Testis (tissue), 3 donors: ENCODE data around the gene DEXI. TPM values are rescaled to one million over a fixed set of nuclear protein-coding genes. Genes with fewer than 3 reads are reported as not detected.

Experiments
- DNase-seq: peaks from one replicate; pipeline ENCODE4 v3.0.0-alpha.2; 2019
- H3K27ac ChIP-seq, 2 donors: fragments of 200-600 bp; sonication (generic); one replicate each; pipeline ENCODE4 v1.5.1; 2019
- H3K27me3 ChIP-seq: fragments of 200-600 bp; sonication (generic); one replicate; pipeline ENCODE4 v1.5.1; 2019
- H3K36me3 ChIP-seq: fragments of 200-600 bp; sonication (generic); one replicate; pipeline ENCODE4 v1.5.1; 2017; ENCODE audit warnings: low read depth; ENCODE audit errors: missing control alignments
- H3K4me1 ChIP-seq: fragments of 200-600 bp; sonication (generic); one replicate; pipeline ENCODE4 v1.5.1; 2019
- H3K4me3 ChIP-seq, 2 donors: fragments of 200-600 bp; sonication (generic); one replicate each; pipeline ENCODE4 v1.5.1; 2017 to 2019
- H3K9me3 ChIP-seq: fragments of 200-600 bp; sonication (generic); one replicate; pipeline ENCODE4 v1.5.1; 2017
- POLR2A ChIP-seq: fragments of 450-650 bp; IDR thresholded peaks from one replicate; pipeline ENCODE4 v1.6.1; 2017; ENCODE audit warnings: antibody characterized with exemption, mild to moderate bottlenecking, moderate library complexity
- WGBS, 2 donors: methylation state at CpG; one replicate each; pipeline ENCODE4 v1.1.5; 2018; 5-methylcytosine and 5-hydroxymethylcytosine counted together
- intact Hi-C: fragments of 100-400 bp; cut with DNase I; formaldehyde crosslinking; loops from one replicate; pipeline ENCODE4 v1.15.1; 2023; ENCODE audit warnings: low total_unique reads
- polyA plus RNA-seq: library from polyadenylated mRNA; stranded (reverse); fragments of 350-450 nt; fragmentation: Illumina TruSeq; extraction: RNeasy Lipid Tissue Mini Kit (QIAGEN cat#74804); gene quantifications from one replicate; pipeline ENCODE4 v1.2.3, GENCODE V29; 2014; ENCODE audit warnings: low read depth, low replicate concordance; ENCODE audit not compliant: insufficient read depth
- total RNA-seq, 2 donors: library from RNA; depleted of rRNA; stranded (reverse); fragments of >200 nt; gene quantifications; one replicate each; pipeline ENCODE4 v1.2.3, GENCODE V29; 2016
- TF ChIP-seq, protein P1 (sequence below), 3 experiments: fragments of 450-650 bp in 2 of 3; fragments of 200-600 bp in 1 of 3; sonication (generic) in 1 of 3; IDR thresholded peaks; one replicate each; pipeline ENCODE4 v1.5.1; 2016 to 2019; ENCODE audit warnings: antibody characterized with exemption in 3 of 3, mild to moderate bottlenecking in 2 of 3, moderate library complexity in 1 of 3

The DEXI gene
- total and polyA plus RNA-seq, 3 donors from 2014 or later = 30.0 to 57.4 (median 39.0) TPM

DNA sequence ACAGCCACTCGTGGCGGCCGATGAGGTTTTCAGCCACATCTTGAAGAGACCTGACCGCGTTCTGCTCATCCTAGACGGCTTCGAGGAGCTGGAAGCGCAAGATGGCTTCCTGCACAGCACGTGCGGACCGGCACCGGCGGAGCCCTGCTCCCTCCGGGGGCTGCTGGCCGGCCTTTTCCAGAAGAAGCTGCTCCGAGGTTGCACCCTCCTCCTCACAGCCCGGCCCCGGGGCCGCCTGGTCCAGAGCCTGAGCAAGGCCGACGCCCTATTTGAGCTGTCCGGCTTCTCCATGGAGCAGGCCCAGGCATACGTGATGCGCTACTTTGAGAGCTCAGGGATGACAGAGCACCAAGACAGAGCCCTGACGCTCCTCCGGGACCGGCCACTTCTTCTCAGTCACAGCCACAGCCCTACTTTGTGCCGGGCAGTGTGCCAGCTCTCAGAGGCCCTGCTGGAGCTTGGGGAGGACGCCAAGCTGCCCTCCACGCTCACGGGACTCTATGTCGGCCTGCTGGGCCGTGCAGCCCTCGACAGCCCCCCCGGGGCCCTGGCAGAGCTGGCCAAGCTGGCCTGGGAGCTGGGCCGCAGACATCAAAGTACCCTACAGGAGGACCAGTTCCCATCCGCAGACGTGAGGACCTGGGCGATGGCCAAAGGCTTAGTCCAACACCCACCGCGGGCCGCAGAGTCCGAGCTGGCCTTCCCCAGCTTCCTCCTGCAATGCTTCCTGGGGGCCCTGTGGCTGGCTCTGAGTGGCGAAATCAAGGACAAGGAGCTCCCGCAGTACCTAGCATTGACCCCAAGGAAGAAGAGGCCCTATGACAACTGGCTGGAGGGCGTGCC is 35.1 kb downstream of the DEXI start:
- no peak overlapping the region for H3K4me3 ChIP-seq
- intact Hi-C loops = no loop called here
- H3K36me3 ChIP-seq = no peaks in the 10 kb centered on the region
- no peaks in the 10 kb centered on the region for H3K4me1 ChIP-seq
- H3K27me3 ChIP-seq = no peaks in the 10 kb centered on the region
- WGBS, 2 donors = 72 to 78% methylated on average over 21 to 46 of the region's 46 CpGs
- no peaks in the 10 kb centered on the region for H3K9me3 ChIP-seq
- DNase-seq = no peak
- H3K27ac ChIP-seq = no peak overlapping the region
- TF ChIP-seq POLR2A = no peak
- TF ChIP-seq, protein P1, sequence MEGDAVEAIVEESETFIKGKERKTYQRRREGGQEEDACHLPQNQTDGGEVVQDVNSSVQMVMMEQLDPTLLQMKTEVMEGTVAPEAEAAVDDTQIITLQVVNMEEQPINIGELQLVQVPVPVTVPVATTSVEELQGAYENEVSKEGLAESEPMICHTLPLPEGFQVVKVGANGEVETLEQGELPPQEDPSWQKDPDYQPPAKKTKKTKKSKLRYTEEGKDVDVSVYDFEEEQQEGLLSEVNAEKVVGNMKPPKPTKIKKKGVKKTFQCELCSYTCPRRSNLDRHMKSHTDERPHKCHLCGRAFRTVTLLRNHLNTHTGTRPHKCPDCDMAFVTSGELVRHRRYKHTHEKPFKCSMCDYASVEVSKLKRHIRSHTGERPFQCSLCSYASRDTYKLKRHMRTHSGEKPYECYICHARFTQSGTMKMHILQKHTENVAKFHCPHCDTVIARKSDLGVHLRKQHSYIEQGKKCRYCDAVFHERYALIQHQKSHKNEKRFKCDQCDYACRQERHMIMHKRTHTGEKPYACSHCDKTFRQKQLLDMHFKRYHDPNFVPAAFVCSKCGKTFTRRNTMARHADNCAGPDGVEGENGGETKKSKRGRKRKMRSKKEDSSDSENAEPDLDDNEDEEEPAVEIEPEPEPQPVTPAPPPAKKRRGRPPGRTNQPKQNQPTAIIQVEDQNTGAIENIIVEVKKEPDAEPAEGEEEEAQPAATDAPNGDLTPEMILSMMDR (IDR thresholded peaks at IDR 0.05) = no peak

DNA sequence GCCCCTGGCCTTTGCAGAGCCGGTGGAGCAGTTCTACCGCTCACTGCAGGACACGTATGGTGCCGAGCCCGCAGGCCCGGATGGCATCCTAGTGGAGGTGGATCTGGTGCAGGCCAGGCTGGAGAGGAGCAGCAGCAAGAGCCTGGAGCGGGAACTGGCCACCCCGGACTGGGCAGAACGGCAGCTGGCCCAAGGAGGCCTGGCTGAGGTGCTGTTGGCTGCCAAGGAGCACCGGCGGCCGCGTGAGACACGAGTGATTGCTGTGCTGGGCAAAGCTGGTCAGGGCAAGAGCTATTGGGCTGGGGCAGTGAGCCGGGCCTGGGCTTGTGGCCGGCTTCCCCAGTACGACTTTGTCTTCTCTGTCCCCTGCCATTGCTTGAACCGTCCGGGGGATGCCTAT is 35.8 kb downstream of the DEXI start:
- H3K36me3 ChIP-seq = no peaks in the 10 kb centered on the region
- 75 to 84% methylated on average over 9 to 19 of the region's 19 CpGs for WGBS, 2 donors
- no peak for TF ChIP-seq POLR2A
- TF ChIP-seq, protein P1 (IDR thresholded peaks at IDR 0.05) = no peak

DNA sequence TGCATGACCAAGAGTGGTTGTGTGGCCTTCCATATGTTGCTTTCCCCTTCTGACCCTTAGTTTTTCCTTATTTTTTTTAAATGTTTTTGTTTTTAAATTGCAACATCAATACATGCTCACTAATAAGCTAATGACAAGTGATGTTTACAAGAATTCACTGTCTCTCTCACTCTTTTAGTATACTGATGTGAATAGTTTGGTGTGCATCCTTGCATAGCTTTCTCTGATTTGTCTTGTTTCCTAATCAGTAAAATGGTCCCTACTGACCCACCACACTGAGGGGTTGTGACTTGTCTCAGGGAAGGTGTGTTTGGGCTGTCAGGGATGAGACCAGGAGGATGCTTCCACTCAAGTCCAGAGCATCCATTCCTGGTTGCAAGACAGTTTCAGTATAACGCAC is 39.3 kb downstream of the DEXI start:
- Histone ChIP-seq H3K4me3 (no peak overlapping the region), H3K4me1 (no peaks in the 10 kb centered on the region), H3K36me3 (no peaks in the 10 kb centered on the region), H3K27me3 (no peaks in the 10 kb centered on the region), H3K27ac (no peak overlapping the region), H3K9me3 (no peaks in the 10 kb centered on the region)
- no peak for TF ChIP-seq POLR2A
- TF ChIP-seq, protein P1 (IDR thresholded peaks at IDR 0.05) = no peak
- 93 to 100% methylated on average over 1 of the region's 1 CpG for WGBS, 2 donors
- no peak for DNase-seq
- intact Hi-C loops = no loop called here

More for the DNA sequence above, 35.8 kb downstream of the DEXI start:
- no peaks in the 10 kb centered on the region for H3K9me3 ChIP-seq
- no peaks in the 10 kb centered on the region for H3K27me3 ChIP-seq
- intact Hi-C loops = no loop called here
- no peak overlapping the region for H3K4me3 ChIP-seq
- DNase-seq = no peak
- H3K4me1 ChIP-seq = no peaks in the 10 kb centered on the region
- no peak overlapping the region for H3K27ac ChIP-seq

DNA sequence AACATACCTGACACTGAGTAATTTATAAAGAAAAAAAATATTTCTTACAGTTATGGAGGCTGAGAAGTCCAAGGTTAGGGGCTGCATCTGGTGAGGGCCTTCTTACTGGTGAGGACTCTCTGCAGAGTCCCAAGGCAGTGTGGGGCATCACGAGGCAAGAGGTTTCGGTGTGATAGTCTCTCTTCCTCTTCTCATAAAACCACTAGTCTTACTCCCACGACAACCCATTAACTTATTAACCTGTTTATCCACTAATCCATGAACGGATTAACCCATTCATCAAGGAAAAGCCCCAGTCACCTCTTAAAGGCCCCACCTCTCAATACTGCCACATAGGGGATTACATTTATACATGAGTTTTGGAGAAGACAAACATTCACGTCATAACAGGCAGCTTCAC is 45.1 kb downstream of the DEXI start:
- no peak for TF ChIP-seq POLR2A
- TF ChIP-seq, protein P1 (IDR thresholded peaks at IDR 0.05) = no peak
- no peak overlapping the region for H3K4me3 ChIP-seq
- 76 to 80% methylated on average over 5 of the region's 5 CpGs for WGBS, 2 donors
- intact Hi-C loops = no loop called here
- no peaks in the 10 kb centered on the region for H3K36me3 ChIP-seq
- no peak overlapping the region for H3K27ac ChIP-seq
- H3K9me3 ChIP-seq = no peaks in the 10 kb centered on the region
- H3K27me3 ChIP-seq = no peaks in the 10 kb centered on the region
- H3K4me1 ChIP-seq = no peaks in the 10 kb centered on the region
- DNase-seq = no peak

DNA sequence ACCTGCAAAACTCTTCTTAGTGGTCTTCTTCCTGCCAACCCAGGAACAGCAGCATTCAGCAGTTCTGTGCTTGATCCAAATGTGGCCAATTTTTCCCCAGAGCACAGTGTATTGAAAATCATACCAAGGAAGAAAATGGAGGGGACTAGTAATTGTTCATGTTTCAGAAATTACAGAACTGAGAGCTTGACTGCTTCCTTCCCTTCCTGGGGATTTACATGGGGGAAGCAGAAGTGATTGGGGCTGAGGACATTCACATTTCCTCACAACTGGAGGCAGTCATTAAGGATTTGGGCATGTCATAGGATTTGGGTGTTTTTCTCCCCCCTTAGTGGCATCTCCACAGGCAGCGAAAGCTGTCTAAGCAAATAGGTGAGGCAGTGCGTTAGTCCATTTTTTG is 45.5 kb downstream of the DEXI start:
- intact Hi-C loops = no loop called here
- Histone ChIP-seq H3K36me3 (no peaks in the 10 kb centered on the region), H3K9me3 (no peaks in the 10 kb centered on the region), H3K4me1 (no peaks in the 10 kb centered on the region), H3K27ac (no peak overlapping the region), H3K27me3 (no peaks in the 10 kb centered on the region), H3K4me3 (no peak overlapping the region)
- no peak for TF ChIP-seq POLR2A
- TF ChIP-seq, protein P1 (IDR thresholded peaks at IDR 0.05) = no peak
- WGBS, 2 donors = 93 to 98% methylated on average over 2 of the region's 2 CpGs
- DNase-seq = no peak
